Mesothelial cell of epicardium (in vitro differentiated cells): ENCODE measurements around the gene CCNK. TPM values are rescaled to one million over a fixed set of nuclear protein-coding genes. Genes with fewer than 3 reads are reported as not detected.

Experiments used
- DNase-seq, 2 experiments: peaks; one replicate each; pipeline ENCODE4 v3.0.0; 2021; ENCODE audit warnings: low spot score in 2 of 2; ENCODE audit not compliant: unreplicated experiment in 2 of 2
- H3K27ac Mint-ChIP-seq: 2 replicates; pipeline ENCODE4 v1.8.0; 2021; ENCODE audit warnings: mixed read lengths
- H3K27me3 Mint-ChIP-seq: 2 replicates; pipeline ENCODE4 v1.8.0; 2021; ENCODE audit warnings: low read depth, mixed read lengths
- H3K36me3 Mint-ChIP-seq: 2 replicates; pipeline ENCODE4 v1.8.0; 2021; ENCODE audit warnings: mixed read lengths
- H3K4me1 Mint-ChIP-seq: 2 replicates; pipeline ENCODE4 v1.8.0; 2021; ENCODE audit warnings: mixed read lengths
- H3K4me3 Mint-ChIP-seq: 2 replicates; pipeline ENCODE4 v1.8.0; 2021; ENCODE audit warnings: mild to moderate bottlenecking, moderate library complexity, mixed read lengths
- H3K9me3 Mint-ChIP-seq: 2 replicates; pipeline ENCODE4 v1.8.0; 2021; ENCODE audit warnings: mixed read lengths
- total RNA-seq: library from RNA; stranded (reverse); gene quantifications from 3 replicates; pipeline ENCODE4 v1.2.1, GENCODE V29; 2021
- TF ChIP-seq, protein P1 (sequence below): fragments of 200-600 bp; sonication (generic); IDR thresholded peaks from one replicate; pipeline ENCODE4 v1.5.0; 2021; ENCODE audit warnings: antibody characterized with exemption; ENCODE audit not compliant: unreplicated experiment

CCNK gene
- total RNA-seq, 1 donor from 2014 or later: 65.1 TPM

DNA sequence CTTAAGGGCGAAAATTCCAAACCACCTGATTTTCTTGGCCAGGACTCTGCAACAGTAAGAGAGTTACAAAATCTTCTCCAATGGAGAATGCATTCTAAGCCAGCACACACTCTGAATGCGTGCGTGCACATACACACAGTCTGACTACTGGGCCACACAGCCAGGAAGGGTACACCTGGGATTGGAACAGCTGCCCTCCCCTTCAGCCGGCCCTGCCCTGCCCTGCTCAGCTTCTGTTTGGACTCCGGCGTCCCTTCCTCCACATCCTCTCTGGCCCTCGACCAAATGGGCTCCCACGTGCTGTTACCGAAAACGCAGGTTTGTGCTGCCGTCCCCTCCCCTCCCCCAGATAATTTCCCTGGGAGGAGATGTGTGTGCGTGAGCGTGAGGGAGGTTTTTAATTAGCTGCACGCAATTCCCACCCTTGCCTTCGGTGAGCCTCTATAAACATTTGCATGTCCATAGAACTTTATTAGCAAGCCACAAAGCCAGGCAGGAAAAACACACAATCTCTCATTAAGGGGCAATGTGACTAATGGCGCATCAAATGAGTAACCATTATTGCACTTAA is 43.0 kb downstream of the CCNK start:
- Mint-ChIP-seq H3K9me3 (no peaks in the 10 kb centered on the region), H3K4me3 (no peak overlapping the region), H3K4me1 (peaks cover 50% of the 10 kb centered on the region), H3K36me3 (no peaks in the 10 kb centered on the region), H3K27me3 (no peaks in the 10 kb centered on the region), H3K27ac (peak overlapping the region; percentile 95)
- DNase-seq: no peak
- TF ChIP-seq, protein P1, sequence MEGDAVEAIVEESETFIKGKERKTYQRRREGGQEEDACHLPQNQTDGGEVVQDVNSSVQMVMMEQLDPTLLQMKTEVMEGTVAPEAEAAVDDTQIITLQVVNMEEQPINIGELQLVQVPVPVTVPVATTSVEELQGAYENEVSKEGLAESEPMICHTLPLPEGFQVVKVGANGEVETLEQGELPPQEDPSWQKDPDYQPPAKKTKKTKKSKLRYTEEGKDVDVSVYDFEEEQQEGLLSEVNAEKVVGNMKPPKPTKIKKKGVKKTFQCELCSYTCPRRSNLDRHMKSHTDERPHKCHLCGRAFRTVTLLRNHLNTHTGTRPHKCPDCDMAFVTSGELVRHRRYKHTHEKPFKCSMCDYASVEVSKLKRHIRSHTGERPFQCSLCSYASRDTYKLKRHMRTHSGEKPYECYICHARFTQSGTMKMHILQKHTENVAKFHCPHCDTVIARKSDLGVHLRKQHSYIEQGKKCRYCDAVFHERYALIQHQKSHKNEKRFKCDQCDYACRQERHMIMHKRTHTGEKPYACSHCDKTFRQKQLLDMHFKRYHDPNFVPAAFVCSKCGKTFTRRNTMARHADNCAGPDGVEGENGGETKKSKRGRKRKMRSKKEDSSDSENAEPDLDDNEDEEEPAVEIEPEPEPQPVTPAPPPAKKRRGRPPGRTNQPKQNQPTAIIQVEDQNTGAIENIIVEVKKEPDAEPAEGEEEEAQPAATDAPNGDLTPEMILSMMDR: no peak

DNA sequence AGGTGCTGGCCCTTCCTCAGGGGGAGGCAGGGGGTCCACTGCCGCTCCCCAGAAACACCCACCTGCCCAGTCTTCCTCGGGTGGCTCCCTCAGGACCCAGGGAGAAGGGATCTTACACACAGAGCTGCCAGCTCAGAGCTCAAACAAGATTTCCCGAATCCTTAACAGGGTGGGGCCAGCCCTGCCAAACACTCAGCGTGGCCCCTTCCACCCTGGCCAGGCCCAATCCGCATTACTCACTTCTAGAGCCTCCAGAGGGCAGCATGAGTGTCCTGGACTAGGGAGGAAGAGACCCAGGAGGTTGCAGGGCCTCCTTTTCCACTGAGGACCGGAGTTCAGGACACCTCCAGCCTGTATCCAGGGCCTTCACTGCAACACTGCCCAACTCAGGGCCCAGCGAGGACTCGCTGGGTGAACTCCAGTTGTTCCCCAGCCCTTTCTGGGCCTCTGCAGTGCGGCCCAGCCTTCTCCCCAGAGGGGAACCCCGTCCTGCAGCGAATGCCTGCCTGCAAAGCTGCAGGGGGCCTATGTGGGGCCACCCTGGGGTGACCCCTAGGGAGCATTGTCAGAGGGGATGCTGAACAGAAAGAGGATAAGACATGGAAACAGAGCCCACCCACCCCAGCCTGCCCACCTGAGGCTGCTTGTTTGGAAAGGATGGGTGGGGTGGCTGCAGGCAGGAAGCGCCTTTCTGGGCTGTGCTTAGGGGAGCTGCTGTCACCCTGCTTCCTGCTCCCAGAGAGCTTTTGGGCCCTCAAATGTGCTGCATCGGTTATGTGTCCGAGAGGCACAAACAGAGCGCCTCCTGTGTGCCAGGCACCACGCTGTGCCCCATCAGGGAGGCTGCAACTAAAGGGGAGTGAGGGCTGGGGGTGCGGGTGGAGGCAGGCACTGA is 43.8 kb downstream of the CCNK start:
- Mint-ChIP-seq H3K4me1 (peaks cover 50% of the 10 kb centered on the region), H3K4me3 (no peak overlapping the region), H3K27ac (peak overlapping the region; percentile 95), H3K36me3 (no peaks in the 10 kb centered on the region), H3K9me3 (no peaks in the 10 kb centered on the region), H3K27me3 (no peaks in the 10 kb centered on the region)
- DNase-seq: no peak
- TF ChIP-seq, protein P1: no peak

DNA sequence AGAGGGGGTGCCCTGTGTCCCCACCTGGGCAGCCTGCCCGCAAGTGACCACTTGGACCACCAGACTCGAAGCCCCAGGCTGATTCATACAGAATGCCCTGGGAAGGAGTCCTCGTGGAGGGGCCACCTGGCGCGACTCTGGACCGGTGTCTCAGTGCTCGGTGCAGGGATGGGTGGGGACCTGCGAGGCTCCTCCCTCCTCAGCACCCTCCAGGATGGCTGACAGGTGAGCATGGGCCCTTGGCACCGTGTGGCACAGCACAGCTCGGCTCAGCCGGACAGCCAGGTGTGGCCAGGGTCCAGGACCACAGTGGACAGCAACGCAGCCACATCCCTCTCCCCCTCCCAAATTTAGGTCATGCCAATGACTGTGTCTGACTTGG is 44.5 kb downstream of the CCNK start:
- TF ChIP-seq, protein P1: no peak
- H3K9me3 Mint-ChIP-seq: no peaks in the 10 kb centered on the region
- no peaks in the 10 kb centered on the region for H3K27me3 Mint-ChIP-seq
- H3K27ac Mint-ChIP-seq: no peak overlapping the region
- H3K4me1 Mint-ChIP-seq: peaks cover 54% of the 10 kb centered on the region
- H3K4me3 Mint-ChIP-seq: no peak overlapping the region
- H3K36me3 Mint-ChIP-seq: no peaks in the 10 kb centered on the region
- no peak for DNase-seq

DNA sequence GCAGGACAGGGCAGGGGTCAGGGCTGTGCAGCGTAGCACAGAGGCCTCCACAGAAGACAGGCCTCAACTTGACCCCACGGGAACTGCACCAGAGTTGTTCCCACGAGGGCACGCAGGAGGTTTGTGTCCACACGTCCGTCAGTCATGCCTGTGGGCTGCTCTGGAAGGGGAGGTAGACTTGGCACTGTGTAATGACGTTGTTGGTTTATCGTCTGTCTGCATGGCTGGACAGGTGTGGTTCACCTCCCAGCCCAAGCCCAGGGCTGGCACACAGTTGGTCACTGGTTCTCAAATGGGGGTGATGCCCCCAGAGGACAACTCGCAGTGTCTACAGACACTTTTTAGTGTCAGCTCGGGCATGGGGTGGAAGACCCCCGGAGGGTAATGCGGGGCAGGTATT is 45.8 kb downstream of the CCNK start:
- peaks cover 51% of the 10 kb centered on the region for H3K4me1 Mint-ChIP-seq

DNA sequence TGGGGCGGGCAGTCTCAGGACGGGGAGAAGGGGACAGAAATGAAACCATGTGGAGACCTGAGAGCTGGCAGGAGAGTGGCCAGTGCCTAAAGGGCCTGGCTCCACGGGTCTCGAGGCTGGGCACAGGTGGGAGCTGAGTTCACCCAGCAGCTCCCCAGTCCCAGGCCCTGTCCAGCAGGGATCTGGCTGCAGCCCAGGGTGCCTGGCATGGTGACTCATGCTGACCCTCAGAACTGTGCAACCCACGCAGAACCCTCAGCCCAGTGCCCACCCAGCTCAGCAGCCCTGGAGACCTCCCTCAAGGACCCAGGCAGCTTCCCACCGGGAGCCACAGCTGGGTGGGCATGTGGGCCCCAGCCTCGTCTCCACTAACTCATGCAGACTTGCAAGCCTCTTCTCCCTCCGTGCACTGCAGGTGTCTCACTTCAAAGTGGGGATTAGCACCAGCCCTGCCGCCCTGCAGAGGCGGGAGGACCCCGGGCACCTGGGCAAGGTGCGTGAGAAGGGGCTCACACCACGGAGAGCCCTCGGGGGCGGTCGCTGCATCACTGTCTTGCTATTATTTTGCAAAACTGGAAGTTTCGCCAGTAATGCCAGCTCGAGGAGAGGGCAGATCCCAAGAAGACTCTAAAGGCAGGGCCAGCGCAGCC is 46.3 kb downstream of the CCNK start:
- Mint-ChIP-seq H3K27me3 (no peaks in the 10 kb centered on the region), H3K9me3 (no peaks in the 10 kb centered on the region), H3K36me3 (no peaks in the 10 kb centered on the region), H3K27ac (peak overlapping the region; percentile 16), H3K4me1 (peaks cover 47% of the 10 kb centered on the region), H3K4me3 (no peak overlapping the region)
- TF ChIP-seq, protein P1: no peak
- DNase-seq: no peak

More for the DNA sequence above, 45.8 kb downstream of the CCNK start:
- H3K27ac Mint-ChIP-seq: peak overlapping the region; percentile 16
- no peak for DNase-seq
- H3K9me3 Mint-ChIP-seq: no peaks in the 10 kb centered on the region
- no peaks in the 10 kb centered on the region for H3K36me3 Mint-ChIP-seq
- H3K4me3 Mint-ChIP-seq: no peak overlapping the region
- TF ChIP-seq, protein P1: no peak
- no peaks in the 10 kb centered on the region for H3K27me3 Mint-ChIP-seq
